Measurements from ENCODE around the gene SH3BGRL3. TPM values are rescaled to one million over a fixed set of nuclear protein-coding genes. Genes with fewer than 3 reads are reported as not detected.

The SH3BGRL3 gene
- total RNA-seq, 1 donor from 2014 or later = 324 TPM

DNA sequence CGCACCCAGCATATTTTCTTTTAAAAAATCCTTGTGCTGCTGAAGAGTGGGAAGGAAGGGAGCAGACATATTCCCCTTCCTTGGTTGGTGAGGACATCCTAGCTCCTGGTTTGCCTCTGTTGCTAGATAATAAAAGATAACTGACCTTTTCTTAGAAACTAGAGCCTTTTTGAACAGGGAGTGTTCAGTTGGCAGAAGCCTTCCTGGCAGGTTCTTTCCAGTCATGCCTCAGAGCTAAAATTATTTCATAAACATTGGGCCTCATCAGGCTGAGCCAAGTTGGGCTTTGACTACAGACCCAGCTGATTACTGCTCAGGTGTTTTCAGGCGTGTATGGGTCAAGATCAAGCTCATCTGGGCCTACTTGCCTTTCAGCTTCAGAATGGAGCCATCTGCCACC is 22.7 kb upstream of the SH3BGRL3 start:
- TF ChIP-seq, protein P1, sequence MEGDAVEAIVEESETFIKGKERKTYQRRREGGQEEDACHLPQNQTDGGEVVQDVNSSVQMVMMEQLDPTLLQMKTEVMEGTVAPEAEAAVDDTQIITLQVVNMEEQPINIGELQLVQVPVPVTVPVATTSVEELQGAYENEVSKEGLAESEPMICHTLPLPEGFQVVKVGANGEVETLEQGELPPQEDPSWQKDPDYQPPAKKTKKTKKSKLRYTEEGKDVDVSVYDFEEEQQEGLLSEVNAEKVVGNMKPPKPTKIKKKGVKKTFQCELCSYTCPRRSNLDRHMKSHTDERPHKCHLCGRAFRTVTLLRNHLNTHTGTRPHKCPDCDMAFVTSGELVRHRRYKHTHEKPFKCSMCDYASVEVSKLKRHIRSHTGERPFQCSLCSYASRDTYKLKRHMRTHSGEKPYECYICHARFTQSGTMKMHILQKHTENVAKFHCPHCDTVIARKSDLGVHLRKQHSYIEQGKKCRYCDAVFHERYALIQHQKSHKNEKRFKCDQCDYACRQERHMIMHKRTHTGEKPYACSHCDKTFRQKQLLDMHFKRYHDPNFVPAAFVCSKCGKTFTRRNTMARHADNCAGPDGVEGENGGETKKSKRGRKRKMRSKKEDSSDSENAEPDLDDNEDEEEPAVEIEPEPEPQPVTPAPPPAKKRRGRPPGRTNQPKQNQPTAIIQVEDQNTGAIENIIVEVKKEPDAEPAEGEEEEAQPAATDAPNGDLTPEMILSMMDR (IDR thresholded peaks at IDR 0.05; ENCODE audit: insufficient read depth, low read depth, low read length) = no peak
- no peak for TF ChIP-seq EZH2 (IDR thresholded peaks at IDR 0.05; ENCODE audit: insufficient read depth, low read length)
- Histone ChIP-seq H3K4me2 (ENCODE audit: low read length) (no peak overlapping the region), H3K79me2 (ENCODE audit: insufficient read depth, low read length) (no peaks in the 10 kb centered on the region), H3K4me3 (ENCODE audit: insufficient read depth, low read depth, low read length) (no peak overlapping the region), H3K27me3 (ENCODE audit: insufficient read depth, low read length) (no peaks in the 10 kb centered on the region), H3K27ac (ENCODE audit: low read depth, low read length) (no peak overlapping the region), H4K20me1 (ENCODE audit: insufficient read depth, low read length) (no peaks in the 10 kb centered on the region), H3K36me3 (ENCODE audit: insufficient read depth, low read length) (peaks cover 22% of the 10 kb centered on the region), H3K9me3 (ENCODE audit: insufficient read depth, low read depth, low read length) (no peaks in the 10 kb centered on the region), H3K4me1 (ENCODE audit: insufficient read depth, low read length) (no peaks in the 10 kb centered on the region), H2AFZ (ENCODE audit: low read depth, low read length) (no peak overlapping the region), H3K9ac (ENCODE audit: low read length) (no peak overlapping the region)
- Mint-ChIP-seq H3K27me3 (ENCODE audit: low read depth, unreplicated experiment) (no peaks in the 10 kb centered on the region), H3K36me3 (ENCODE audit: low read depth, unreplicated experiment) (peaks cover 20% of the 10 kb centered on the region), H3K4me3 (ENCODE audit: unreplicated experiment) (no peak overlapping the region), H3K27ac (ENCODE audit: unreplicated experiment) (no peak overlapping the region), H3K4me1 (ENCODE audit: low read depth, unreplicated experiment) (peaks cover 17% of the 10 kb centered on the region), H3K9me3 (ENCODE audit: unreplicated experiment) (no peaks in the 10 kb centered on the region)
- DNase-seq (ENCODE audit: low read depth) = no peak
- FAIRE-seq = no peak

DNA sequence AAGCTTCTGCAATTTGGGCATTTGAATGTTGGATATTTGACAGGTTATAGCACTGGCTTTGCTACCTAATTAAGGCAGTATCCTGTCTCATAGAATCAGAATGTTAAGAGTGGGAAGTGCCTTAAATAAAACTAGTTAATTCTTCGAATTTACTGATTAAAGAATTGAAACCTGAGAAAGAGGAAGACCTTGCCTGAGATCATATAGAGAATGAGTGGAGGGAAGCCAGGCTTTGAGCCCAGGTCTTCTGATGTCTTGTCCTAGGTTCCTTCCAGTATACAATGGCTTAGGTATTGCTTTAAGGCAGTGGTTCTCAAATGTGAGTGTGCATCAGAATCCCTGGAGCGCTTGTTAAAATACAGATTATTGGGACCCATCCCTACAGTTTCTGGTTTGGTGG is 20.9 kb upstream of the SH3BGRL3 start:
- no peaks in the 10 kb centered on the region for H3K9me3 Mint-ChIP-seq (ENCODE audit: unreplicated experiment)
- H3K4me3 Mint-ChIP-seq (ENCODE audit: unreplicated experiment) = no peak overlapping the region
- H3K27me3 ChIP-seq (ENCODE audit: insufficient read depth, low read length) = no peaks in the 10 kb centered on the region
- H3K36me3 ChIP-seq (ENCODE audit: insufficient read depth, low read length) = peaks cover 29% of the 10 kb centered on the region
- H3K9me3 ChIP-seq (ENCODE audit: insufficient read depth, low read depth, low read length) = no peaks in the 10 kb centered on the region
- no peaks in the 10 kb centered on the region for H3K79me2 ChIP-seq (ENCODE audit: insufficient read depth, low read length)
- no peak overlapping the region for H3K4me3 ChIP-seq (ENCODE audit: insufficient read depth, low read depth, low read length)
- DNase-seq (ENCODE audit: low read depth) (no peak), FAIRE-seq (no peak)
- H3K4me1 Mint-ChIP-seq (ENCODE audit: low read depth, unreplicated experiment) = peaks cover 13% of the 10 kb centered on the region
- no peaks in the 10 kb centered on the region for H3K27me3 Mint-ChIP-seq (ENCODE audit: low read depth, unreplicated experiment)
- H3K4me2 ChIP-seq (ENCODE audit: low read length) = no peak overlapping the region
- no peaks in the 10 kb centered on the region for H4K20me1 ChIP-seq (ENCODE audit: insufficient read depth, low read length)
- H2AFZ ChIP-seq (ENCODE audit: low read depth, low read length) = no peak overlapping the region
- H3K9ac ChIP-seq (ENCODE audit: low read length) = no peak overlapping the region
- no peak overlapping the region for H3K27ac ChIP-seq (ENCODE audit: low read depth, low read length)
- no peak for TF ChIP-seq EZH2 (IDR thresholded peaks at IDR 0.05; ENCODE audit: insufficient read depth, low read length)
- H3K36me3 Mint-ChIP-seq (ENCODE audit: low read depth, unreplicated experiment) = peaks cover 29% of the 10 kb centered on the region
- no peaks in the 10 kb centered on the region for H3K4me1 ChIP-seq (ENCODE audit: insufficient read depth, low read length)
- no peak overlapping the region for H3K27ac Mint-ChIP-seq (ENCODE audit: unreplicated experiment)

DNA sequence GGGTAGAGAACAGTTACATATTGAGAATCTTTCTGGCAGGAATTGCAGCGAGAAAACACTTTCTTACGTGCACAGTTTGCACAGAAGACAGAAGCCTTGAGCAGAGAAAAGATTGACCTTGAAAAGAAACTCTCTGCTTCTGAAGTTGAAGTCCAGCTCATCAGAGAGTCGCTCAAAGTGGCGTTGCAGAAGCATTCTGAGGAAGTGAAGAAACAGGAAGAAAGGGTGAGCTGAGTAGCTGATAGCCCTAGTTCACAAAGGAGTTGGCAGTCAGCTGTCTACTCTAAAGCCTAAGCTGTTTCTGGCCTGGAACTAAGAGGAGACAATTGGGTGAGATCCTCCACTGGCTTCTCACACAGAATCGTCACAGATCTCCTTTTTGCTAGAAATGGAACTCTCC is 20.3 kb upstream of the SH3BGRL3 start:
- Mint-ChIP-seq H3K4me3 (ENCODE audit: unreplicated experiment) (no peak overlapping the region), H3K4me1 (ENCODE audit: low read depth, unreplicated experiment) (peaks cover 7% of the 10 kb centered on the region), H3K9me3 (ENCODE audit: unreplicated experiment) (no peaks in the 10 kb centered on the region), H3K27ac (ENCODE audit: unreplicated experiment) (no peak overlapping the region), H3K36me3 (ENCODE audit: low read depth, unreplicated experiment) (peaks cover 30% of the 10 kb centered on the region), H3K27me3 (ENCODE audit: low read depth, unreplicated experiment) (no peaks in the 10 kb centered on the region)
- H3K4me1 ChIP-seq (ENCODE audit: insufficient read depth, low read length) = no peaks in the 10 kb centered on the region
- FAIRE-seq (no peak), DNase-seq (ENCODE audit: low read depth) (no peak)
- H4K20me1 ChIP-seq (ENCODE audit: insufficient read depth, low read length) = no peaks in the 10 kb centered on the region
- H3K4me3 ChIP-seq (ENCODE audit: insufficient read depth, low read depth, low read length) = no peak overlapping the region
- TF ChIP-seq EZH2 (IDR thresholded peaks at IDR 0.05; ENCODE audit: insufficient read depth, low read length) = no peak
- TF ChIP-seq, protein P1 (IDR thresholded peaks at IDR 0.05; ENCODE audit: insufficient read depth, low read depth, low read length) = no peak
- no peak overlapping the region for H3K9ac ChIP-seq (ENCODE audit: low read length)
- no peaks in the 10 kb centered on the region for H3K9me3 ChIP-seq (ENCODE audit: insufficient read depth, low read depth, low read length)
- H3K27ac ChIP-seq (ENCODE audit: low read depth, low read length) = no peak overlapping the region
- peaks cover 29% of the 10 kb centered on the region for H3K36me3 ChIP-seq (ENCODE audit: insufficient read depth, low read length)
- H3K79me2 ChIP-seq (ENCODE audit: insufficient read depth, low read length) = no peaks in the 10 kb centered on the region
- no peak overlapping the region for H3K4me2 ChIP-seq (ENCODE audit: low read length)
- H3K27me3 ChIP-seq (ENCODE audit: insufficient read depth, low read length) = no peaks in the 10 kb centered on the region
- H2AFZ ChIP-seq (ENCODE audit: low read depth, low read length) = no peak overlapping the region

Measured in astrocyte (in vitro differentiated cells and primary cell).